HFF-Myc (cell line): ENCODE data around the gene MUC2.

Experiments
- DNase-seq: peaks from one replicate; pipeline ENCODE4 v3.0.0-alpha.2; 2011; ENCODE audit warnings: low read depth; ENCODE audit errors: extremely low read depth
- H3K4me3 ChIP-seq: replicated peaks from 2 replicates; pipeline ENCODE4 v1.5.1; 2011; ENCODE audit warnings: low read depth, mild to moderate bottlenecking, control low read depth, low read length
- TF ChIP-seq, protein P1 (sequence below): IDR thresholded peaks from 2 replicates; pipeline ENCODE4 v1.5.1; 2012; ENCODE audit warnings: mild to moderate bottlenecking, low read depth, low read length, control low read depth; ENCODE audit errors: missing control alignments

The MUC2 gene

DNA sequence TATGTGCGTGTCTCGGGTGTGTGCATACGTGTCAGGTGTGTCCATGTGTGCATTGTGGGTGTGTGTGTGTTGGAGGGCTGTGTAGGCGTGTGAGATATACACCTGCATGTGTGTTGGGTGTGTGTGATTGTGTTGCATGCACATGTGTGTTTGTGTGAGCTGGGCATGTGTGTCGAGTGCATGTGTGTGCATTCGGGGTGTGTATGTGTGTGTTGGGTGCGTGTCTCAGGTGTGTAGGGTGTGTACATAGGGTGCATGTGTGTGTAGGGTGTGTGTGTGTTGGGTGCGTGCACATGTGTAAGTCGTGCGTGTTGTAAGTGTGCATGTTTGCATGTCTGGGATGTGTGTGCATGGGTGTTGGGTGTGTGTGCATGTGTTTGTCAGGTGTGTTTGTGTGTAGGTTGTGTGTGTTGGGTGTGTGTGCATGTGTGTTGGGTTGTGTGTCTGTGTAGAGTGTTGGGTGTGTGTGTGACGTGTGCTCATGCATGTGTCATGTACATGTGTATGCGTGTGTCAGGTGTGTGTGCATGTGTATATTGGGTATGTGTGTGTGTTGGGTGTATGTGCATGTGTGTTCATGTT, 42.3 kb upstream of the MUC2 start:
- H3K4me3 ChIP-seq = no peak overlapping the region
- no peak for DNase-seq
- TF ChIP-seq, protein P1, sequence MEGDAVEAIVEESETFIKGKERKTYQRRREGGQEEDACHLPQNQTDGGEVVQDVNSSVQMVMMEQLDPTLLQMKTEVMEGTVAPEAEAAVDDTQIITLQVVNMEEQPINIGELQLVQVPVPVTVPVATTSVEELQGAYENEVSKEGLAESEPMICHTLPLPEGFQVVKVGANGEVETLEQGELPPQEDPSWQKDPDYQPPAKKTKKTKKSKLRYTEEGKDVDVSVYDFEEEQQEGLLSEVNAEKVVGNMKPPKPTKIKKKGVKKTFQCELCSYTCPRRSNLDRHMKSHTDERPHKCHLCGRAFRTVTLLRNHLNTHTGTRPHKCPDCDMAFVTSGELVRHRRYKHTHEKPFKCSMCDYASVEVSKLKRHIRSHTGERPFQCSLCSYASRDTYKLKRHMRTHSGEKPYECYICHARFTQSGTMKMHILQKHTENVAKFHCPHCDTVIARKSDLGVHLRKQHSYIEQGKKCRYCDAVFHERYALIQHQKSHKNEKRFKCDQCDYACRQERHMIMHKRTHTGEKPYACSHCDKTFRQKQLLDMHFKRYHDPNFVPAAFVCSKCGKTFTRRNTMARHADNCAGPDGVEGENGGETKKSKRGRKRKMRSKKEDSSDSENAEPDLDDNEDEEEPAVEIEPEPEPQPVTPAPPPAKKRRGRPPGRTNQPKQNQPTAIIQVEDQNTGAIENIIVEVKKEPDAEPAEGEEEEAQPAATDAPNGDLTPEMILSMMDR = no peak

DNA sequence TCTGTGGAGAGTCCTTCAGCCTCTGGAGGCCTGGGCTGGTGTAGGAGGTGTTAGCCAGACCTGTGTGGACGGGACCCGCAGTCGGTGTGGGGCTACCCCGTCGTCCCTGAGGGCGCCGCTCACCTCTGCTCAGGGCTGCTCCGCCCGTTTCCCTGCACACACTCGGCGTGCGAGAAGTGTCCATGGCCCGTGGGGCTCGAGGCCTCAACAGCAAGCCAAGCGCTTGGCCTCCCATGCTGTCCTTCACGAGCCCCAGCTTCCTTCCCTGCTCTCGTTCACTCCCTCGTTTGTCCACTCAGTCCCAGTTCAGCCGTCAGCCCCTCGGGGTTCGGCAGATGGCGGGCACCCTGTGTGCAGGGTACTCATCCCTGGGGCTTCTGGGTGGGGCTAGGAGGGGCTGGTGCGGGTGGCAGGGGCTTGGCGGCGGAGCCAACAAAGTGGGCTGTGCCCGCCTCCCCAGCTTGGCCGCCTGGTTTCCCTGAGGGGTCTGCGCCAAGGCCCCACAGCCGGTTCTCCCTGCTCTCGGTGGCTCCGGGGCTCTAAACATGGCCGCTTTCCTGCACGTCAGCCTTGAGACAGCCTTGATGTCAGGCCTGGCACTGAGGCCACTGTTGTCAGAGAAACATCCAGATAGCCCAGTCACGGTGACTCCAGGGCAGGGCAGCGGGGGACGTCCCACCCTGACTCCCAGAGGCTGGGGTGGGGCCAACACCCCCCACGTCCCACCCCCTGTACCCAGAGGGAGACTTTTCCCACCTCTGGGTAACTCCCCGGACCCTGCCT, 41.5 kb upstream of the MUC2 start:
- TF ChIP-seq, protein P1 = no peak
- H3K4me3 ChIP-seq = no peak overlapping the region
- no peak for DNase-seq

DNA sequence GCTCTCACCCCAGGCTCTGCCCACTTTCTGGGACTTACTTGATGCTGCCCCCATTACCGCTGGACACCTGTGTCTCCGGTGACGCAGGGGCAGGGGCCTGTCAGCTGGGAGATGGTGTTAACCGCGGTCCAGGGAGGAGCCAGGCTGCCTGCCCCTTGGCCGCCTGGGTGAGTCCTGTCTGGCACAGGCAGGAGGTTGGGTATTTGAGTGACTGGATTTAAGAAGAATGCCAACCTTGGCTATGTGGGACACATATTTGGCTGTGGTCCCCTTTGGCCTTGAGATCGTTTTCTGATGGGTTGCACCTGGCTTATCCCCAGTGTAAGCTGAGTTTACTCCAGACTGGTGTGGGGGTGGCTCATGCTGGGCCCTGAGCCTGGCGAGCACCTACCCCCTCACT, 40.7 kb upstream of the MUC2 start:
- no peak overlapping the region for H3K4me3 ChIP-seq
- no peak for DNase-seq
- TF ChIP-seq, protein P1 = no peak

DNA sequence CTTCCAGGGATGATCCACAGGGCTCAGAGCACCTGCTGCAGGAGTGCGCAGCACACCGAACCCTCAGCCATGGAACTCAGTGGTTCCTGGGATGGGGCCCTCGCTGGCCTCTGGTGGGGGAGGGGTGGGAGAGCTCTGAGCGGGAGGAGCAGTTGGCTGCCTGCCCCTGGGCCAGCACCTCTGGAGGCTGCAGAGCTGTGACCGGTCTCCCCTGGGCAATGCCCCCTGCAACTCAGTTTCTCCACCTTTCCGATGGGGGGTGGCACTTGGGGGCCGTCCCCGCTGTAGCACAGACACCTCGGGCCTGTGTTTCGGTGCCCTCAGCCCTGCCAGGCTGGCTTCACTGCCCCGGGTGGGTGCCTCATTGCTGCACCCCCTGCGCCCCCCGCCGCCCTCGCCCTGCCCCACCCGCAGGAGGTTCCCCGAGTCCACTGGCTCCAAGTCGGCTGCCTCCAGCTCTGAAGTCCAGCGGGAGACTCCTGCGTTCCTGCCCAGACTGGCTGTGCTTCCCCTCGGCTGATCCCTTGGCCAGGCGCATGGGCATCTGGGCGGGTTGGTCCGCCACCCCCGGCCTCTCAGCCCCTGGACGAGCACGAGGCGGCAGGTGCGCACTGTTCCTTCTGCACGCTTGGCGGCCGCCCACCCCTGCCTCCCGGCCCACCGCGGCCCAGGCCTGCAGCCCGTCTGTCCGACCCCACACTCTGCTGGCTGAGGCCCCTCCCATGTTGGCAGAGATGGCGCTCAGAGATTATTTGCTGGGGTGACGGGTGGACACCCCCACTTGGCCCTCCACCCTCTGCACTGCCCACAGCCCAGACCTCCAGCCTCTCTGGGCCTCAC, 40.0 kb upstream of the MUC2 start:
- TF ChIP-seq, protein P1 = no peak
- H3K4me3 ChIP-seq = no peak overlapping the region
- DNase-seq = no peak

DNA sequence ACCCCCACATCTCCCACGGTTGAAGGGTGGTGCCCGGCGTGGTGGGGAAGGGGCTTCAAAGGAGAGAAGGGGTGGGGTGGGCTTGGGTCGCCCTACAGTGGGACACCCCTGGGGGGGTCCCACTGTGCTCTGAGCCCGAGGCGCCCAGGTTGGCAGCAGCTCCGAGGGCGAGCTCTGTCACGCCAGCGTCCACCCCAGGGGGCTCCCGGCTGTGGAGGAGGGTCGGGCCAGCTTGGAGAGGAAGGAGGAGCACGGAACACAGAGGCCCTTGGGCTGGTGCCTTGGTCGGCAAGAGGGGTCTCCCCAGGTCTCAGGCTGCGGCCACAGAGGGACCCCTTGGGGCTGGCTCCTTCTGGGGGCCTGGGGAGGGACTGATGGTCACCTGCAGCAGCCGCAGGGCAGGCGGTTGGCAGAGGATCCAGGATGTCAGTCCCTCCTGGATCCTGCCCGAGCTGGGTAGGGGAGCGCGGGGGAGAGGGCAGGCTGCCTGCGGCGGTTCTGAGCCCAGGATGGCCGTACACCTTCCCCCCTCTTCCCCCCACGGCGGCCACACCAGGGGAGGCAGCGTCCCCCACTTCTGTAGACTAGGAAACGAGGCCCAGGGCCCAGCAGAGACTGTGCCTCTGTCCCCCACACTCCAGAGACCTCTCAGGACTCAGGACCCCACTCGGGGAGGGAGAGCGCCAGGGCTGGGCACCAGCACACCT, 38.9 kb upstream of the MUC2 start:
- TF ChIP-seq, protein P1 = no peak
- H3K4me3 ChIP-seq = no peak overlapping the region
- DNase-seq = no peak

DNA sequence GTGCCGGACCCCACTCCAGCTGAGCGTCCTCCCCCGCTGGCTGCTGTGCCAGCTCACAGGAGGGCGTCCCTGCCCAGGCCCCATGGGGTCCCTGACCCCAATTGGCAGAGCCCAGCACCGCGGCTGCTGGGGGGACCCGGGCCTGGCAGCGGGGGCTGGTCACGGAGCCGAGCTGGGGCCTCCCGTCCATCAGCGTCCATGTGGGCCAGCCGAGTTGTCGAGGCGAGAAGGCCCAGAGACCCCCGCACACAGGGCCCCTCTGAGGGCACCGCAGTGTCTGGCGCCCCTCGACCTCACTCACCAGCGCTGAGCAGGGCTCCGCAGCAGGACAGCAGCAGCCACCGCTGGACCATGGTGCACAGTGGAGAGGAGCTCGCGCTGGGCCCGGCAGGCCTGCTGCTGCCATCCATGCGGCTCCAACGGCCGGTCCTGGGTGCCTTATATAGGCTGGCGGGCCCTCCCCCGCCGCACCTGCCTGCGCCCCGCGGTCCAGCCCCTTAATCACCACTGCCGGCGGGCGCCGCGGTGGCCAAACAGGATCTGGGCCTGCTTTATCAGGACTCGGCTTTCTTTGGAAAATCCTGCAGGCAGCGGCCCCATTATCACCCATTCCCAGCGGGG, 38.3 kb upstream of the MUC2 start, which contains the start of gene MUC6:
Gene MUC6, minus strand, starts transcription at position 416 of the 621 bp plus-strand sequence. Its CDS starts 63 bp downstream, at position 353.
- no peak for DNase-seq
- H3K4me3 ChIP-seq = no peak within 1 kb of the TSS
- TF ChIP-seq, protein P1 = no peak
